Measurements from ENCODE around the gene PITPNM3. TPM values are rescaled to one million over a fixed set of nuclear protein-coding genes. Genes with fewer than 3 reads are reported as not detected.

Gene PITPNM3
- total RNA-seq, 1 experiment from 2014 or later = 4.2 TPM

DNA sequence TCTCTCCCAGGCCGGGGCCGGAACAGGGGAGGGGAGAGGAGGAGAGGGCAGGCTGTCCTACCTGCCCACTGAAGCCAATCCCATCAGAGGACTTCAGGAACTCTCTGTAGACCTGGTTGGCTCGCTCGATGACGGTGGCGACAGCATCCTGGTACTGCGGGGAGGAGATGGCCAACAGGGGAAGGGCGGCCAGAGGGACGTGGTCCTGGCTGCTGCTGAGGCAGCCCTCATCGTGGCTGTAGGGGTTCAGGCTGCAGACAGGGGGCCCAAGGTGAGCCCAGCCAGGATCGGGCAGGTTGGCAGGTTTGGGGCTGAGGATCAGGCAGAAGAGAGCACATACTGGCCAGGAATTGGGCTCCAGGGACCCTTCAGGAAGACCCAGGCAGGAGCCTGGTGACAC, 77.9 kb downstream of the PITPNM3 start (continued):
- TF ChIP-seq ZFX (IDR thresholded peaks at IDR 0.05) (no peak), CEBPB (IDR thresholded peaks at IDR 0.05; ENCODE audit: low read depth) (no peak)
- TF ChIP-seq, protein P1, sequence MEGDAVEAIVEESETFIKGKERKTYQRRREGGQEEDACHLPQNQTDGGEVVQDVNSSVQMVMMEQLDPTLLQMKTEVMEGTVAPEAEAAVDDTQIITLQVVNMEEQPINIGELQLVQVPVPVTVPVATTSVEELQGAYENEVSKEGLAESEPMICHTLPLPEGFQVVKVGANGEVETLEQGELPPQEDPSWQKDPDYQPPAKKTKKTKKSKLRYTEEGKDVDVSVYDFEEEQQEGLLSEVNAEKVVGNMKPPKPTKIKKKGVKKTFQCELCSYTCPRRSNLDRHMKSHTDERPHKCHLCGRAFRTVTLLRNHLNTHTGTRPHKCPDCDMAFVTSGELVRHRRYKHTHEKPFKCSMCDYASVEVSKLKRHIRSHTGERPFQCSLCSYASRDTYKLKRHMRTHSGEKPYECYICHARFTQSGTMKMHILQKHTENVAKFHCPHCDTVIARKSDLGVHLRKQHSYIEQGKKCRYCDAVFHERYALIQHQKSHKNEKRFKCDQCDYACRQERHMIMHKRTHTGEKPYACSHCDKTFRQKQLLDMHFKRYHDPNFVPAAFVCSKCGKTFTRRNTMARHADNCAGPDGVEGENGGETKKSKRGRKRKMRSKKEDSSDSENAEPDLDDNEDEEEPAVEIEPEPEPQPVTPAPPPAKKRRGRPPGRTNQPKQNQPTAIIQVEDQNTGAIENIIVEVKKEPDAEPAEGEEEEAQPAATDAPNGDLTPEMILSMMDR (IDR thresholded peaks at IDR 0.05 in 2 of 3, conservative IDR thresholded peaks at IDR 0.05 in 1 of 3; ENCODE audit: borderline replicate concordance in 1 of 3, insufficient read depth in 1 of 3, low read depth in 2 of 3, low read length in 2 of 3) = no peak

DNA sequence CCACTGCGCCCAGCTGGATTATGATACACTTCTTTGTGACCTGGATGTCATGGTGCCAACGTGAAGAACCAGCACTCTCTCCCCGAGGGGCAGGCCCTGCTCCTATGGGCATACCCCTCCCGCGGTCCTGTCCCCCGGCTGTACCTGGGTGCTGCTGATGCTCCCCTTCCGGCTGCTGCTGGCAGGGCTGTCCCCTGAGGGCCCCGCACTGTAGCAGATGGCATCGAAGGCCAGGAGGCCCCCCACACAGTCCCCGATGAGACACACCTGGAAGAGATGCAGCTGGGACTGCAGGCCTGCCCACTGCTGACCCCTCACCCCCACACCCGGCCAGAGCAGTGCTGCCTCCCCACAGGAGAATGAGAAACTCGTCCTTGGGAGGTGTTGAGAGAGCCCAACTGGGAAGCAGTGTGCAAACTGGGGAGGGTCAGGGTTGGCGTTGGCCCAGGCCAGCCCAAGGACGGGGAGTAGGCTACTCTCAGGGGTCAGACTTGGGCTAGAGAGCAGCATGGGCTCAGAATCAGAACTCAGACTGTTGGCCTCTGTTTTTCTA, 78.4 kb downstream of the PITPNM3 start:
- no peaks in the 10 kb centered on the region for H3K9me2 ChIP-seq (ENCODE audit: insufficient read depth)
- ChIA-PET POLR2A (no interaction called here), CTCF (no interaction called here)

More for the DNA sequence above, 78.4 kb downstream of the PITPNM3 start:
- Histone ChIP-seq H3K9me3 (ENCODE audit: control insufficient read depth in 1 of 2, insufficient read depth in 1 of 2, low read depth in 1 of 2, low read length in 2 of 2) (no peaks in the 10 kb centered on the region), H3K4me3 (replicated peaks in 1 of 2; ENCODE audit: low read depth in 1 of 2, low read length in 2 of 2) (no peak overlapping the region), H3K27me3 (ENCODE audit: insufficient read depth, low read length) (no peaks in the 10 kb centered on the region), H3K4me1 (ENCODE audit: control insufficient read depth in 1 of 2, insufficient read depth in 2 of 2, low read length in 2 of 2) (peaks cover 0 to 1% of the 10 kb centered on the region in 2 experiments; a peak in 1 of 4 replicates), H4K20me1 (ENCODE audit: insufficient read depth) (no peaks in the 10 kb centered on the region), H3K27ac (ENCODE audit: low read depth, low read length) (no peak overlapping the region), H3K4me2 (ENCODE audit: low read length) (no peak overlapping the region), H2AFZ (ENCODE audit: low read depth, low read length, poor library complexity, severe bottlenecking) (no peak overlapping the region), H3K9ac (ENCODE audit: low read length) (no peak overlapping the region), H3K79me2 (ENCODE audit: insufficient read depth, low read length) (no peaks in the 10 kb centered on the region), H3K36me3 (ENCODE audit: control insufficient read depth in 1 of 2, insufficient read depth in 2 of 2, low read length in 2 of 2) (no peaks in the 10 kb centered on the region)
- RAD21 ChIA-PET (ENCODE audit: low non-redundant PET in 1 of 2, low total read pairs in 2 of 2, uncharacterized antibody in 2 of 2, unreplicated experiment in 2 of 2) = no interaction called here
- intact Hi-C loops (cut with micrococcal nuclease) = no loop called here
- TF ChIP-seq, protein P2, sequence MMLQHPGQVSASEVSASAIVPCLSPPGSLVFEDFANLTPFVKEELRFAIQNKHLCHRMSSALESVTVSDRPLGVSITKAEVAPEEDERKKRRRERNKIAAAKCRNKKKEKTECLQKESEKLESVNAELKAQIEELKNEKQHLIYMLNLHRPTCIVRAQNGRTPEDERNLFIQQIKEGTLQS (IDR thresholded peaks at IDR 0.05) = no peak
- TF ChIP-seq EGR1 (IDR thresholded peaks at IDR 0.05; ENCODE audit: low read depth) = no peak
- no peak for TF ChIP-seq ZFX (IDR thresholded peaks at IDR 0.05)
- TF ChIP-seq ELF1 (IDR thresholded peaks at IDR 0.05; ENCODE audit: borderline replicate concordance, low read depth) = no peak
- TF ChIP-seq SP1 (IDR thresholded peaks at IDR 0.05; ENCODE audit: low read depth) = no peak
- no peak for TF ChIP-seq CBX3 (IDR thresholded peaks at IDR 0.05; ENCODE audit: low read depth)
- TF ChIP-seq, protein P3, sequence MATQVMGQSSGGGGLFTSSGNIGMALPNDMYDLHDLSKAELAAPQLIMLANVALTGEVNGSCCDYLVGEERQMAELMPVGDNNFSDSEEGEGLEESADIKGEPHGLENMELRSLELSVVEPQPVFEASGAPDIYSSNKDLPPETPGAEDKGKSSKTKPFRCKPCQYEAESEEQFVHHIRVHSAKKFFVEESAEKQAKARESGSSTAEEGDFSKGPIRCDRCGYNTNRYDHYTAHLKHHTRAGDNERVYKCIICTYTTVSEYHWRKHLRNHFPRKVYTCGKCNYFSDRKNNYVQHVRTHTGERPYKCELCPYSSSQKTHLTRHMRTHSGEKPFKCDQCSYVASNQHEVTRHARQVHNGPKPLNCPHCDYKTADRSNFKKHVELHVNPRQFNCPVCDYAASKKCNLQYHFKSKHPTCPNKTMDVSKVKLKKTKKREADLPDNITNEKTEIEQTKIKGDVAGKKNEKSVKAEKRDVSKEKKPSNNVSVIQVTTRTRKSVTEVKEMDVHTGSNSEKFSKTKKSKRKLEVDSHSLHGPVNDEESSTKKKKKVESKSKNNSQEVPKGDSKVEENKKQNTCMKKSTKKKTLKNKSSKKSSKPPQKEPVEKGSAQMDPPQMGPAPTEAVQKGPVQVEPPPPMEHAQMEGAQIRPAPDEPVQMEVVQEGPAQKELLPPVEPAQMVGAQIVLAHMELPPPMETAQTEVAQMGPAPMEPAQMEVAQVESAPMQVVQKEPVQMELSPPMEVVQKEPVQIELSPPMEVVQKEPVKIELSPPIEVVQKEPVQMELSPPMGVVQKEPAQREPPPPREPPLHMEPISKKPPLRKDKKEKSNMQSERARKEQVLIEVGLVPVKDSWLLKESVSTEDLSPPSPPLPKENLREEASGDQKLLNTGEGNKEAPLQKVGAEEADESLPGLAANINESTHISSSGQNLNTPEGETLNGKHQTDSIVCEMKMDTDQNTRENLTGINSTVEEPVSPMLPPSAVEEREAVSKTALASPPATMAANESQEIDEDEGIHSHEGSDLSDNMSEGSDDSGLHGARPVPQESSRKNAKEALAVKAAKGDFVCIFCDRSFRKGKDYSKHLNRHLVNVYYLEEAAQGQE (IDR thresholded peaks at IDR 0.05; ENCODE audit: low read depth) = no peak
- TF ChIP-seq, protein P4, sequence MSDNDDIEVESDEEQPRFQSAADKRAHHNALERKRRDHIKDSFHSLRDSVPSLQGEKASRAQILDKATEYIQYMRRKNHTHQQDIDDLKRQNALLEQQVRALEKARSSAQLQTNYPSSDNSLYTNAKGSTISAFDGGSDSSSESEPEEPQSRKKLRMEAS (IDR thresholded peaks at IDR 0.05) = no peak
- no peak for TF ChIP-seq POLR2AphosphoS5 (IDR thresholded peaks at IDR 0.05; ENCODE audit: low read depth, low read length)
- TF ChIP-seq RAD21 (IDR thresholded peaks at IDR 0.05; ENCODE audit: low read depth) = no peak
- no peak for TF ChIP-seq EZH2phosphoT487 (IDR thresholded peaks at IDR 0.05; ENCODE audit: borderline replicate concordance)
- no peak for TF ChIP-seq TCF7L2 (IDR thresholded peaks at IDR 0.05; ENCODE audit: borderline replicate concordance, extremely low read depth, insufficient read depth, insufficient read length)
- TF ChIP-seq JUND (IDR thresholded peaks at IDR 0.05) = no peak
- TF ChIP-seq, protein P5, sequence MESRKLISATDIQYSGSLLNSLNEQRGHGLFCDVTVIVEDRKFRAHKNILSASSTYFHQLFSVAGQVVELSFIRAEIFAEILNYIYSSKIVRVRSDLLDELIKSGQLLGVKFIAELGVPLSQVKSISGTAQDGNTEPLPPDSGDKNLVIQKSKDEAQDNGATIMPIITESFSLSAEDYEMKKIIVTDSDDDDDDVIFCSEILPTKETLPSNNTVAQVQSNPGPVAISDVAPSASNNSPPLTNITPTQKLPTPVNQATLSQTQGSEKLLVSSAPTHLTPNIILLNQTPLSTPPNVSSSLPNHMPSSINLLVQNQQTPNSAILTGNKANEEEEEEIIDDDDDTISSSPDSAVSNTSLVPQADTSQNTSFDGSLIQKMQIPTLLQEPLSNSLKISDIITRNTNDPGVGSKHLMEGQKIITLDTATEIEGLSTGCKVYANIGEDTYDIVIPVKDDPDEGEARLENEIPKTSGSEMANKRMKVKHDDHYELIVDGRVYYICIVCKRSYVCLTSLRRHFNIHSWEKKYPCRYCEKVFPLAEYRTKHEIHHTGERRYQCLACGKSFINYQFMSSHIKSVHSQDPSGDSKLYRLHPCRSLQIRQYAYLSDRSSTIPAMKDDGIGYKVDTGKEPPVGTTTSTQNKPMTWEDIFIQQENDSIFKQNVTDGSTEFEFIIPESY (IDR thresholded peaks at IDR 0.05; ENCODE audit: extremely low read depth, insufficient replicate concordance, low read length) = no peak
- TF ChIP-seq FOSL1 (IDR thresholded peaks at IDR 0.05; ENCODE audit: low read depth) = no peak
- TF ChIP-seq ZNF274 (IDR thresholded peaks at IDR 0.05; ENCODE audit: low read depth, low read length) = no peak
- TF ChIP-seq EZH2 (IDR thresholded peaks at IDR 0.05) = no peak
- DNase-seq (ENCODE audit: low read depth, low spot score) (no peak), ATAC-seq (no peak)
- BruUV-seq (replicated peaks) = no TSS peak

Measured in HCT116 (cell line).